Esophagus squamous epithelium (tissue), 4 donors: ENCODE data around the gene MAD1L1.

Experiments
- CTCF ChIP-seq, 6 experiments: fragments of 450-650 bp in 4 of 6; fragments of 200-600 bp in 2 of 6; sonication (generic) in 2 of 6; IDR thresholded peaks; one replicate each; pipeline ENCODE4 v1.5.1; 2016 to 2019; ENCODE audit warnings: antibody characterized with exemption in 6 of 6, mild to moderate bottlenecking in 4 of 6, moderate library complexity in 4 of 6
- POLR2A ChIP-seq, 4 donors: fragments of 450-650 bp; IDR thresholded peaks; one replicate each; pipeline ENCODE4 v1.6.1; 2017; ENCODE audit warnings: antibody characterized with exemption in 4 of 4, mild to moderate bottlenecking in 4 of 4, moderate library complexity in 3 of 4

- TF ChIP-seq POLR2A (IDR thresholded peaks at IDR 0.05) (no peak), CTCF (IDR thresholded peaks at IDR 0.05) (no peak)
Measured at GRCh38 chr7:2282185-2282751, 49.5 kb upstream of the MAD1L1 start.
